ENCODE results near the gene DOK6. TPM values are rescaled to one million over a fixed set of nuclear protein-coding genes. Genes with fewer than 3 reads are reported as not detected.

DOK6 gene
- total and polyA plus RNA-seq, 12 donors: 0.37 to 12.5 (median 4.6) TPM

- Histone ChIP-seq H3K27me3 (no peaks in the 10 kb centered on the region), H3K9me3 (no peaks in the 10 kb centered on the region), H3K27ac (no peak overlapping the region), H3K36me3 (no peaks in the 10 kb centered on the region), H3K4me1 (no peaks in the 10 kb centered on the region), H3K4me3 (no peak overlapping the region)
- ATAC-seq (no peak), DNase-seq (no peak)
- intact Hi-C loops (cut with DNase I): no loop called here
- WGBS, 2 donors: 53 to 59% methylated on average over 3 of the region's 3 CpGs
- no peak for TF ChIP-seq CTCF (IDR thresholded peaks at IDR 0.05)
These were observed 138.2 kb downstream of the DOK6 start for GRCh38 chr18:69538849-69539248.

- H3K4me1 ChIP-seq: no peaks in the 10 kb centered on the region
- intact Hi-C loops (cut with DNase I): no loop called here
- no peak for ATAC-seq
- no peaks in the 10 kb centered on the region for H3K27me3 ChIP-seq
- H3K9me3 ChIP-seq: no peaks in the 10 kb centered on the region
- no peaks in the 10 kb centered on the region for H3K36me3 ChIP-seq
- no peak for TF ChIP-seq CTCF (IDR thresholded peaks at IDR 0.05)
- no peak overlapping the region for H3K27ac ChIP-seq
- H3K4me3 ChIP-seq: no peak overlapping the region
- 92 to 99% methylated on average over 2 of the region's 2 CpGs for WGBS, 2 donors
- no peak for DNase-seq
These were observed 138.7 kb downstream of the DOK6 start for GRCh38 chr18:69539404-69539803.

GRCh38 chr18:69556228-69556627 lies 155.5 kb downstream of the DOK6 start:
- Histone ChIP-seq H3K9me3 (peaks cover 0 to 18% (median 0%) of the 10 kb centered on the region in 11 donors), H3K27ac (no peak overlapping the region), H3K36me3 (no peaks in the 10 kb centered on the region), H3K4me1 (peaks cover 0 to 3% (median 0%) of the 10 kb centered on the region in 9 donors), H3K27me3 (no peaks in the 10 kb centered on the region), H3K4me3 (no peak overlapping the region)
- DNase-seq (no peak), ATAC-seq (no peak)
- 57 to 61% methylated on average over 3 of the region's 3 CpGs for WGBS, 2 donors
- no peak for TF ChIP-seq CTCF (IDR thresholded peaks at IDR 0.05)
- intact Hi-C loops (cut with DNase I): no loop called here

GRCh38 chr18:69557282-69557681 lies 156.6 kb downstream of the DOK6 start:
- no peak for ATAC-seq
- H3K4me1 ChIP-seq: peaks cover 0 to 3% (median 0%) of the 10 kb centered on the region in 9 donors
- peaks cover 0 to 27% (median 3%) of the 10 kb centered on the region in 11 donors for H3K9me3 ChIP-seq
- no peaks in the 10 kb centered on the region for H3K27me3 ChIP-seq
- intact Hi-C loops (cut with DNase I): no loop called here
- no peaks in the 10 kb centered on the region for H3K36me3 ChIP-seq
- WGBS, 2 donors: 57 to 63% methylated on average over 4 of the region's 4 CpGs
- no peak overlapping the region for H3K4me3 ChIP-seq
- no peak for TF ChIP-seq CTCF (IDR thresholded peaks at IDR 0.05)
- H3K27ac ChIP-seq: no peak overlapping the region
- no peak for DNase-seq
